Keratinocyte (primary cell): ENCODE results near the gene SEMA3C.

ENCODE experiments used
- EZH2 ChIP-seq: IDR thresholded peaks from one replicate; pipeline ENCODE4 v1.6.1; 2012; ENCODE audit warnings: inconsistent platforms, mild to moderate bottlenecking, low read length, moderate library complexity
- TF ChIP-seq, protein P1 (sequence below), 3 experiments: IDR thresholded peaks in 1 of 3; conservative IDR thresholded peaks in 1 of 3; optimal IDR thresholded peaks in 1 of 3; 2 replicates in 2 of 3; 3 replicates in 1 of 3; pipeline versions ENCODE3 to v1.5.1; 2011; ENCODE audit warnings: low read length in 3 of 3, mild to moderate bottlenecking in 3 of 3, moderate library complexity in 2 of 3, control low read depth in 1 of 3, inconsistent platforms in 1 of 3; ENCODE audit not compliant: insufficient read depth in 2 of 3; ENCODE audit errors: extremely low read depth in 1 of 3

DNA sequence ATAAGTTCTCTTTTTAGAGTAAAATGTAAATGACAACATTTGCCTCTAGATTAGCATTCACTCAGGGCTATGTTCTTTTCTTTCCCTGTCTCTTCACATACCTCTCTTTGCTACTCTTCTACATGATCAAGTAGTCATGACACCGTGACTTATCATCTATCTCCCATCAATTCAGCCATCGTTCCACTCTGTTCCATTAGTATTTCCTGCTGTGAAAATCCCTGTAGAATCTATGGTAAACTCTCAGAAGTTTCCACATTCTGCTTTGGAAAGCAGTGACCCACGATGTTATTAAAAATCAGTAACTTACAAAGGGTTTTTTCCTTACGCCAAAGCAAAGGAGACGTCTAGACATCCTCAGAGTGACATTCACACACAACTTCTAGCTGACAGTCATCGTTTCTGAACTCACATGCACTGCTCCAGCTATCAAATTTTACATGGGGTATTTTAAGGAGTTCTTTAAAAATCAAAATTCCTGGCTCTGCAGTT lies 135.6 kb downstream of the SEMA3C start:
- TF ChIP-seq, protein P1, sequence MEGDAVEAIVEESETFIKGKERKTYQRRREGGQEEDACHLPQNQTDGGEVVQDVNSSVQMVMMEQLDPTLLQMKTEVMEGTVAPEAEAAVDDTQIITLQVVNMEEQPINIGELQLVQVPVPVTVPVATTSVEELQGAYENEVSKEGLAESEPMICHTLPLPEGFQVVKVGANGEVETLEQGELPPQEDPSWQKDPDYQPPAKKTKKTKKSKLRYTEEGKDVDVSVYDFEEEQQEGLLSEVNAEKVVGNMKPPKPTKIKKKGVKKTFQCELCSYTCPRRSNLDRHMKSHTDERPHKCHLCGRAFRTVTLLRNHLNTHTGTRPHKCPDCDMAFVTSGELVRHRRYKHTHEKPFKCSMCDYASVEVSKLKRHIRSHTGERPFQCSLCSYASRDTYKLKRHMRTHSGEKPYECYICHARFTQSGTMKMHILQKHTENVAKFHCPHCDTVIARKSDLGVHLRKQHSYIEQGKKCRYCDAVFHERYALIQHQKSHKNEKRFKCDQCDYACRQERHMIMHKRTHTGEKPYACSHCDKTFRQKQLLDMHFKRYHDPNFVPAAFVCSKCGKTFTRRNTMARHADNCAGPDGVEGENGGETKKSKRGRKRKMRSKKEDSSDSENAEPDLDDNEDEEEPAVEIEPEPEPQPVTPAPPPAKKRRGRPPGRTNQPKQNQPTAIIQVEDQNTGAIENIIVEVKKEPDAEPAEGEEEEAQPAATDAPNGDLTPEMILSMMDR (optimal IDR thresholded peaks at IDR 0.05 in 1 of 3, IDR thresholded peaks at IDR 0.05 in 1 of 3, conservative IDR thresholded peaks at IDR 0.05 in 1 of 3; ENCODE audit: extremely low read depth in 1 of 3, insufficient read depth in 2 of 3, low read length in 3 of 3), result no peak
- TF ChIP-seq EZH2, result no peak
